GM18508 (cell line): Measurements from ENCODE around the gene NPDC1.
"Not testable (repeated sequence)": the region's sequence is repeated elsewhere in the genome, so short reads cannot be mapped to it uniquely, and the experiment has no call there.

Experiments used
- ATAC-seq: cut with Tn5 transposase; IDR thresholded peaks from one replicate; pipeline ENCODE4 v1.9.1; 2021; ENCODE audit warnings: moderate number of reproducible peaks; ENCODE audit not compliant: insufficient read depth, unreplicated experiment

The NPDC1 gene

DNA sequence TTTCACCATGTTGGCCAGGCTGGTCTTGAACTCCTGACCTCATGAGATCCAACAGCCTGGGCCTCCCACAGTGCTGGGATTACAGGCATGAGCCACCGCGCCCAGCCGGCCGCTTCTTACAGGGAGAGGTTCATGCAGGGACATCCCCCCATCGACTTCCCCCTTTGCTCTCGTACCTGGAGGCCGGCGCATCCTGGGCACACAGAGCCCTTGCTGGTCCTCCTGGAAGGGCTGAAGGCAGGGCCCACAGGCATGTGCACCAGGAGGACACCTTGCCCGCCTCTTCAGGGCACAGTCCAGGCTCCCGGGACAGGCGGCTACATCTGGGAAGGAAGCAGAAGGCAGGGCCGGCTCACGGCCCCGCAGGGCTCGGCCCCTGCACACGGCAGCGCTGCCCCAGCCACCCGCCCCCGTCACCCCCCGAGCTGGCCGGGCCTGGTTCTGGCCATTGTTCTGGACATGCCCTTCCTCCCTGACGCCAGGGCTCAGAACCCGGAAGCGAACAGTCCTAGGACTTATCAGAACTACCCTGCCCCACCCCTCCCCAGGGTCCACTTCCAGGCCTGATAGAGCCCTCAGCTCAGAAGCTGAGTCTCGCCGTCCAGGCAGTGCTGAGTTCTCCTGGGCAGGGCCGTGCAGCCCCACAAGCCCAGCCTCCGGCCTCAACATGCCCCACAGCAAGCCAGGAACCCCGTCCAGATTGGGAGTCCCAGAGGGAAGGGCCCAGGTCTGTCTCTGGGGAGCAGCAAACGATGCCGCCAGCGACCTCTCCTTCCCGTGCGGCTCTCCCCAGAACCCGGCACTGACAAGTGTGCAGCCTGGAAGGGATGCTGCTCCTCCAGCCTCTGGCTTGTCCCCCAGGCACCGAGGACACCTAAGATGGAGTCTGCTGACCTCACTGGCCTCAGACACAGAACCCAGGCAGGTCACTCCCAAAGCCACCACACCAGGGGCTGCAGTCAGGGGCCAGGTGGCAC, 2.9 kb downstream of the NPDC1 start:
- no peak for ATAC-seq

DNA sequence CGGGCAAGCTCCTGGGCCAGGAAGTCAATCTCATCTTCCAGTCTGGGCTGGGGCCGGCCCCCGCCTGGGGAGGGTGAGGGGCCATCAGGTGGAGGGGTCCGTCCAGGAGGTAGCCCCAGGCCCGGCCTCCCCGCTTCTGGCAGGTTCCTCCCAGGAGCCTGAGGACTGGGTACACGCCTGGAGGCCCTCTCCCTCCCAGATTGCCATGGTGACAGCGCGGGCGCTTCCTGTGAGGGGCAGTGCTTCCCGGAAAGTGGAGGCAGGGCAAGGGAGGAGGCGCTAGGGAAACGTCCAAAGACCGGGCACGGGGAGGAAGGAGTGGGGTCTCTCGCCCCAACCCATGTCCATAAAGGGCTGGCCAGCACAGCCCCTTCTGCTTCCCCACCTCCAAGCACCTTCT, 4.9 kb downstream of the NPDC1 start:
- no peak for ATAC-seq

DNA sequence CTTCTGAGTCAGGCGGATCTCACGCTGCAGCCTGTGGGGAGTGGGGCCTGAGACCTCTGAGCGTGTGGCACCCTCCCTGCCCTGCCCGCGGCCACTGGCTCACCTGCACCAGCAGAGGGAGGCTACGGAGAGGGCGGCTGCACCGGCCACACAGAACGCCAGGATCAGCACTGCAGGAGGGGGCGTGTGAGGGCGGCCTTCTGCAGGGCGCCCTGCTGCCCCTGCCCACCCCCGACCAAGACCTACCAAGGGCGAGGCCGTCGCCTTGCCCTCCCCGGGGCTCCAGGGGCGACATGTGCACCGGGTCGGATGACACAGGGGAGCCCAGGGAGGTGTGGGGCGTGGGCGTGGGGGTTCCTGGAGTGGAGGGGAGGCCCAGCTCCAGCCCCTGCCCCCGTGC, 5.4 kb downstream of the NPDC1 start:
- ATAC-seq = no peak

DNA sequence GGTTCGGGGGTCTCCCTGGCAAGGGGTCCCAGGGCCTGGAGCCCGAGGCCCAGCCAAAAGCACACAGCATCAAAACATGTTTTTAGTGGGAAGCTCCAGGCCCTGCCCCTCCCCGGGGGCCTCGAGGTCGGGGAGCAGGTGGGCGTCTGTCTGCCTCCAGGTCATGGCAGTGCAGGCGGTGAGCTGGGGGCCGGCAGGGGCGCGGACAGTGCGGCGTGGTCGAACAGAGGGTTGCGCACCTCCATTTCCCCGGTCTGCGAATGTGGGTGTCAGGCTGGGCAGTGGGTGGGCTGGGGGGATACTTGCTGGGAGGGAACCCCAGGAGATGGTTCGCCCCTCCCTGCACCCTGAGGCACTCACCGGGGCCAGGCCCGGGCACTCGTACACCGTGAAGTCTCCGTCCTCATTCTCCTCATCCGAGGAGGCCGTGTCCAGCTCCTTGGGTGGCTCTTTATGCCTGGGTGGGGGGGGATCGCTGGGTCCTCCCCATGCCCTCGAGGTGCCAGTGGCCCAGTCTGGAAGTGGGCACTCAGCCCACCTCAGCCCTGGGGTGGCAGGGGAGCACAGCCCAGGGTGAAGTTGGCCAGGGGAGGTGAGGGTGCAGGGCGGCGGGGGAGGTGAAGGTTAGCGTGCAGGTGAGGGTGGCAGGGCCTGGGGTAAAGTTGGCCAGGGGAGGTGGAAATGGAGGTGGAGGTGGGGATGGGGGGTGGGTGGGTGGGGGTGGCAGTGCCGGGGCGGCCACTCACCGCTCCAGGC, 6.2 kb downstream of the NPDC1 start:
- no peak for ATAC-seq

DNA sequence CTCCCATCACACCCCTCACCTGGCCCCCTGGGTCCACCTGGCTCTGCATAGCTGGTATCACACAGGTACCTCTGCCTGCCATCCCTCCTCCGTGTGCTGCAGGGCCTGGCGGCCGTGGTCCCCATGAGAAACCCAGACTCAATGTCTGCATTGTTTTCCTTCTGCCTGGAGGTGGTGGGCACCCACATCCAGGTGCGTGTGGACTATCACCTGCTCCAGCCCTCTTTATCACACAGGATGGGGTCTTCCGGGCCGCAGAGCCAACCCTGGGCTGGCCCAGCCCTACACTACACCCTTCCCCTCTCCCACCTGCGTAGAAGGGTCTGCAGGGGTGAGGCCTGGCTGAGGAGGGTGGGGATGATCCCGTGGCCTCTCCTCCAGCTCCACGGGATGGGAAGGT, 7.1 kb downstream of the NPDC1 start:
- no peak for ATAC-seq

DNA sequence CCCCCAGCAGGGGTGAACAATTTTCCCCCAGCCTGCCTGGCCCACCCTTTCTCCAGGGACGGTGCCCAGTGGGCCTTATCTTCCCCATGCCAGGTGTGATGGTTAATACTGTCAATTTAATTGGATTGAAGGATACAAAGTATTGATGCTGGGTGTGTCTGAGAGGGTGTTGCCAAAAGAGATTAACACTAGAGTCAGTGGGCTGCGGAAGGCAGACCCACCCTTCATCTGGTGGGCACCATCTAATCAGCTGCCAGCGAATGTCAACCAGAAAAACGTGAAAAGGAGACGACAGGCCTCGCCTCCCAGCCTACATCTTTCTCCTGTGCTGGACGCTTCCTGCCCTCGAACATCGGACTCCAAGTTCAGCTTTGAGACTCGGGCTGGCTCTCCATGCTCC, 8.5 kb downstream of the NPDC1 start:
- ATAC-seq = no peak

DNA sequence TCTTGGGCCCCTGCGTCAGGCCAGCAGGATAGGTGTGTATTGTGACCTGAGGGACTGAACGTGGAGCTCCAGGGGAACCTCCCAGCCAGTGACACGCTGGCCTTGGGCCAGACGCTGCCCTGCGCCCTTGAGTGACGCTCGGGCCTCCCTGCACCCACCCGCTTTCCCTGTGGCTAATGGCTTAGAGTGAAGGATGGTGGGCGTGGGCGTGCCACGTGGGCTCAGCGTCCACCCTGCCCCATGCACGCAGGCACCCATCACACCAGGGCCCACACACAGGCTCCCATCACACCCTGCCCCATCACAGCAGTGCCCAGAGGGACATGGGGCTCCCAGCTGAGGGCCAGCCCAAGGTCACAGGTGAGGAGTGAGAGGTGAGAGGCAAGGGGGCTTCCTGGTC, 8.9 kb downstream of the NPDC1 start:
- ATAC-seq = no peak

DNA sequence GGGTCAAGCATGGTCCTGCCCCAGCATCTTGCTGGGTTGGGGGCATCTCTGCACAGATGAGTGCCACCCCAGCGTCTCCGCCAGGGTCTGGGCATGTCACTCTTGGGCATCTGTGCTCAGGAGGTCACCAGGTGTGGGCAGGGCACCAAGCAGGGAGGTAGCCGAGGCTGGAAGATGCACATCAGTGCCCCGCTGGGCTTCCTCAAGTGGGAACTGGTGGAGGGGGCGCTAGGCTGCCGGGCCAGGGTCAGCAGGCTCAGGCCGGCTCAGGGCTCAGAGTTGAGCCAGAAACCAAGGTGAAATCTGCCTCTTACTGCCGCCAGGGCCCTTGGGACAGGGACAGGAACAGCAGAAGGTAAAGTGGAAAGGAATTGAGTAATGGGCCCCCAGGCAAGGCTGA, 10.0 kb downstream of the NPDC1 start:
- no peak for ATAC-seq

DNA sequence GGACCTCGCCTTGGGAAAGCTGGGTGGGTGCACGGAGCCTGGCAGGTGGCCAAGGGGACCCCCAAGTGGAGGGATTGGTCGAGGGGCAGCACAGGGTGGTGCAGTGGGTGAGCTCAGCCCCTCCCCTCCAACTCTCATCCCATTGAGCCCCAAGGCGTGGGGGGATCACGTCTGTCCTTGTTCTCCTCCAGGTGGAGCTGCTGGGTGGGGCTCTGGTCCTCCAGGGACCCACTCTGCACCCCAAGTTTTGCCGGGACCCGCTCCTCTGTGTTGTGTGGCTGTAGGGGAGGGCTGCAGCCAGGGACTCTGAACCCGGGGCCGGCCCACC, 10.5 kb downstream of the NPDC1 start:
- ATAC-seq = no peak

DNA sequence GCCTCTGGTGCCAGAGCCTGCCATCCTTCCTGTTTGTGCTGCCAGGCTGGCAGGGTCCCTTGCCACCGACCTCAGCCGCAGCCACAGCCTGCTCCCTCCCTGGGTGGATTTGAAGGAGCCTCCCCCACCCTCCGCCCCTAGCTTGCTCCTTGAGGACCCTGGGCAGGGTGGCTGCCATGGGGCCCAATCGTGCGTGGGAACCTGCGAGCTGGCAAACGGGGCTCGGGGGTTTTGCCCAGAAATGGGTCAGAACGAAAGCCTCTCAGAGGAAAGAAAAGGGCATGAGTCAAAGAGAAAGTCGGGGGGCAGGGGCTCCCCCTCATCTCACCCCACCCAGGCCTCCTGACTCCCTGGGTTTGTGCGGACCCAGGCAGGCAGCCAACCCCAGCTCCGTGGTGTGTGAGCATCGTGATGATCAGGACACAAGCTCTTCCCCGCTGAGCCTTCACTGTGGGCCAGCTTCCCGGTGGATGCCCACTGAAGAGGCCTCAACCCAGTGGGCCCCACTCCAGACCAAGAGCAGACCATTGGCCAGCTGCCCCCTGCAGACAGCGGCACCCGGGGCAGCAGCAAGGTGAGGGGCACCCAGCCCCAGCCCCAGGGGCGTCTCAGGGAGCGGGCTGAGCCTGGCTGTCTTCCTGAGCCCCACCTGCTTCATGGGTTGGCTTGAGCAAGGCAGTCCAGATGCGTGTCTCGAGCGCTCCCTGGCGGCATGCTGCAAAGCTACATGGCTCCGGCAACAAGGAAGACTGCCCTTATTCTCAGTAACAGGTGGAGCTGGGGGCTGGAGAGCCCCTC, 11.1 kb downstream of the NPDC1 start:
- ATAC-seq = no peak

DNA sequence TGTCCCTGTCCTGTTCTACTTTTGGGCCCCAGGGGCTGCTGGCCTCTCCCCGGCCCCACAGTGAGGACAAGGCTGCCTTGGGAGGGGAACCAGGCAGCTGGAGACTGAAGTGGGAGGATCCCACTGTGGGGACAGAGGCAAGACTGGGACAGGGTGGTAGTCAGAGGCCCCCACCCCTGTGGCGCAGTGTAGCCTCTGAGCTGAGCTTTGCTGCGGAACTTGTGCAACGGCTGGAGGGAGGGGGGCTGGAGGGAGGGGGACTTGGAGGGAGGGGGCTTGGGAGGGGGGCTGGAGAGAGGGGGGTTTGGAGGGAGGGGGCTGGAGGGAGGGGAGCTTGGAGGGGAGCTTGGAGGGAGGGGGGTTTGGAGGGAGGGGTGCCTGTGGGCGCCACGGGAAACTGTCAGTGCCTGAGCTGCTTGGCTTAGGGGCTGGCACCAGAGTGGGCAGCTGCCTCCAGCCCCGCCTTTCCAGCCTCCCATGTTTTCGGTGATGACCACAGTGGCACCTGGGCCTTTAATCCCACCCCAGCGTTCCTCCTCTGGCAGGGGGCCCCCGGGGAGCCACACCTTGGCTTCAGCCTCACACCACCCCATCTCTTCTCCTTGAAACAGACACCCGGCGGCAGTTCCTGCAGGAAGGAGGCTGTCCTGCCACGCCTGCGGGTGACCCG, 11.8 kb downstream of the NPDC1 start:
- no peak for ATAC-seq

DNA sequence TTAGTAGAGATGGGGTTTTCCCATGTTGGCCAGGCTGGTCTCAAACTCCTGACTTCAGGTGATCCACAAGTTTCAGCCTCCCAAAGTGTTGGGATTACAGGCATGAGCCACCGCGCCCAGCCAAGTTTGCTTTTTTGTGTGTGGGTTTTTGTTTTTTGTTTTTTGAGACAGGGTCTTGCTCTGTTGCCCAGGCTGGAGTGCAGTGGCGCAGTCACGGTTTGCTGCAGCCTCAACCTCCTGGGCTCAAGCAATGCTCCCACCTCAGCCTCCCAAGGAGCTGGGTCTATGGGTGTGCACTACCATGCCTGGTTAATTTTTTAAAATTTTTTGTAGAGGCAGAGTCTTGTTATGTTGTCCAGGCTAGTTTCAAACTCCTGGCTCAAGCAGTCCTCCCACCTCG, 12.5 kb downstream of the NPDC1 start:
- ATAC-seq = not testable (repeated sequence)

DNA sequence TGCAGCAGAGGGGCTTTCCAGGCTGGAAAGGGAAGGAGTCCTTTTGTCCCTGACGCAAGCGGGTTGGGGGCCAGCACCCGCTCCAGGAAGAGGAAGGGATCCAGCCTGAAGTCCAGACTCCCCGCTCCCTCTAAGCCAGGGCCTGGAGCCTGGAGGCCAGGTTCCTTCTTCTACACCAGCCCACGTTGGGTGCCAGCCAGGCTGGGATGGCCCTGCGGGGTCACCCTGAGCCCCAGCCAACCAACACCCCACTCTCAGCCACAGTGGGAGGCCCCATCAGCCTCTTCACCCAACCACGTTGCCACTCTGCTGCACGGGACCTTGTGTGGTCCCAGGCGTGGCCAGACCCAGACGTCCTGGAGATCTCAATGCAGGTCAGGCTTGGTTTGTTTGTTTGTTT, 13.1 kb downstream of the NPDC1 start:
- ATAC-seq = no peak

DNA sequence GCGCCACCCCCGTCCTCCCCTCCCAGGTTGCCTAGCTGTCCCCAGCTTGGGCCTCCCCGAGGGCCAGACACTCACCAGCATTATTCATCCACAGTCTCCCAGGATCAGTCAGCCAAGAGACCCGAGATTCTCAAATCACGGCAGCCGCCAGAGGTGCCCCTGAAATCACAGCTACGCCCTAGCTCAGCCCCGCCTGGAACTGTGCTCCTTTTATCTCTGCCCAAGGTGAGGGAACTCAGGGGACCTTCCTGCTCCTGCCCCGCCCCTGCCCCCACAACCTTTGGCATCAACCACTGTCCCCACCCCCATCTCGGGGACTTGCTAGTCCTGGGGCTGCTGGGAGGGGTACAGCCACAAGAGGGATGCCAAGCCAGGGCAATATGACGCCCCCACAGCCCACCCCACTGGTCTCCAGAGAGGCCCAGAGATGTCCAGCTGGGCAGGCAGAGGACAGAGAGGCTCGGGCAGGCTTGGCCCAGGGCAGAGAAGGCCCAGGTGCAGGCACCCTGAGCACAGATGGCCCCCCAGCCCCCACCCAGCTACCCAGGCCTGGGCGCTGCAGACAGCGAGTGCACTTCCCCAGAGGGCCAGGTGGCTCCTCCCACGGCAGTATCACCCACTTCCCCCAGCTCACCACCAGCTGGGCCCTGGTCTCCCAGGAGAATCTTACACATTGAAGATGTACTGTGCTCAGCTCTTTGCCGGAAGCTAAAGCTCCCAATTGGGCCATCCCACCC, 13.9 kb downstream of the NPDC1 start, which contains the start of gene FUT7:
TSS of gene FUT7 (minus strand) at position 185 of the 737 bp plus-strand sequence. CDS start at position 88, 97 bp downstream.
- no peak for ATAC-seq

DNA sequence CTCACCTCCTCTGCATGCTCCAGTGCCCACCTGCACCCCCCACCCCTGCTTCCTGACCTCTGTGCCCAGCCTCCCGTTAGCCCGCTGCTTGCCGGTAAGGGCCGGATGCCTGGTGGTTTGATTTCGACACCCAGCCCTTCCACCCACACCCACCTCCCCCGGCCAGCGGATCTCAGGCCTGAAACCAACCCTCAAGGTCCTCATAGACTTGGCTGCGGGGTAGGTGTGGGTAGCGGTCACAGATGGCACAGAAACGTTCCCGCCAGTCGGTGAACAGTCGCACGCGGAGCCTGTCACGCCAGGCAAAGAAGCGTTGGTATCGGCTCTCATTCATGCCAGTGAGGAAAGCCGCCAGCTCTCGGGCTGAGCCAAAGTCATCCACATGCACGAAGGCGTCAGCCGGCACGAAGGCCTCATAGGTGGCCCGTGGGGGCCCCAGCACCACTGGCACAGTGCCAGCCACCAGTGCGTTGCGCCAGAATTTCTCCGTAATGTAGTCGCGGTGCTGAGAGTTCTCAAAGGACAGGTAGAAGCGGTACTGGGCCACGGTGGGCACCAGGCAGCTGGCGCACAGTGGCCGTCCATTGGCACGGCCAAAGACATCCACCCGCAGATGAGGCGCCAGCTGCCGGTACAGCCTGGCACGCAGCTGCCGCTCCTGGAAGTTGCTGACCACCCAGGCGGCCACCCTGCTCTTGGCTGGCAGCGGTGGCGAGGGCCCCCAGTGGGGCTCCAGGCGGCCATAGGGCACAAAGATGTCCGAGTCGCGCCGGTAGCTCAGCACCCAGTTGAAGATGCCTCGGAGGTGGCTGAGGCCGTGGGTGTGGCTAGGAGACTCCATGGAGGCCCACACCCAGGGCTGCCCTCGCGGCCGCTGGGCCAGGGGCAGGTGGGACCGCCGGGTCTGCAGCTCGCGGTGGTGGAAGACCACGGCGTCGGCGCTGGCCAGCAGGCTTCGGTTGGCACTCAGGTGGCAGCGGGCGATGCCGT, 15.1 kb downstream of the NPDC1 start:
- no peak for ATAC-seq

DNA sequence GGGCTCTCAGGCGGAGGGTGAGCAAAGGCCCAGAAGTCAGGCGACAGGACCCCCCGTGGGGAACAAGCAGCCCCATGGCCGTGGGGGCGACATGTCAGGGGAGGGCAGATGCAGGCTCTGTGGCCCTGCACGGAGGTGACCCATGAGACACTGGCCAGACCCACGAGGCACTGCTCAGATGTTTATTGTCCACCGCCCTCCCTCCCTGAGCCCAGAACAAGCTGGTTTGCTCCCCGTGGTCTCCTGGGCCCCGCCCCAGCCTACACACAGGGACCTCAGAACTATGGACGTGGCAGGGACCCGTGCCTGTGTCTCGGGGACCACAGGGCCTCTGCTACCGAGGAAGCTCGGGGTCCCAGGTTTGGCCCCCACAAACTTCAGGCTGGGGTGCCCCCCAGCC, 16.0 kb downstream of the NPDC1 start:
- no peak for ATAC-seq

DNA sequence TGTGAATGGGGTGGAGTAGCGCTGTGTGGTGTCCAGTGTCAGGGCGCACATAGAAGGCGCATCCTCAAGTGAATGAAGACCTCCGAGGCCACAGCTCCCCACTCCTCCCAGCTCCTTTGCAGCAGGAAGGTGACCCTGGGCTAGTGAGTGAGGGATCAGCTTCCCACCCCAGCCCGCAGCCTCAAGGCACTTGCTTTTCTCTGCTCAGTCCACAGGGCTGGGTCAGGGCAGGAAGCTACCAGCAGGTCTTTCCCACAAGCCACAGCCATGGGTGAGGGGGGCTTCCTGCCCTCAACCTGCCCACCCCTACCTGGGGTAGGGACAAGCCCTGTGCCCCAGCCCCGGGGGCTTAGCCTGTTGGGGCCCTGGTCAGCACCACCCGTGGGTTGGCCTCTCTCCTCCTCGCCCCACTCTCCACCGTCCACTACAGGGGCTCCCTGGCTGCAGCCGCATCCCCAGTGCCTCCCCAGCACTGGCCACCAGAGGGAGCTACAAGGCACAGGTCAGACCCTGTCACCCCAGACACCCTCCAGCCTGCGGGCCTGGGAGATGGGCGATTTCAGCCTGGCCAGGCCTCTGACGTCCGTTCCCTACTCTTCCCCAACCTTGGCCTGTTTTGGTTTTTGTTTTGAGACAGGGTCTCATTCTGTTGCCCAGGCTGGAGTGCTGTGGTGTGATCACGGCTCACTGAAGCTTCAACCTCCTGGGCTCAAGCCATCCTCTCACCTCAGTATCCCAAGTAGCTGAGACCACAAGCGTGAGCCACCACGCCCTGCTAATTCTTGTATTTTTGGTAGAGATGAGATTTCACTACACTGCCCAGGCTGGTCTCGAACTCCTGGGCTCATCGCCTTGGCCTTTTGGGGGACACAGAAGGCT, 16.7 kb downstream of the NPDC1 start:
- no peak for ATAC-seq
